ENCODE data around the gene RUNX3. TPM values are rescaled to one million over a fixed set of nuclear protein-coding genes. Genes with fewer than 3 reads are reported as not detected.
A peak's percentile ranks its signal among the peaks of the same experiment; 100 is the strongest.

The RUNX3 gene
- total and polyA plus RNA-seq, 4 donors = 0.43 to 1.1 (median 0.88) TPM

GRCh38 chr1:24874611-24875234, 55.4 kb downstream of the RUNX3 start:
- H3K4me1 ChIP-seq (ENCODE audit: control insufficient read depth in 4 of 4, insufficient read depth in 4 of 4, low read length in 3 of 4) = no peaks in the 10 kb centered on the region
- no peak overlapping the region for H3K9ac ChIP-seq (ENCODE audit: low read depth in 1 of 2, low read length in 2 of 2)
- no peak overlapping the region for H3K4me3 ChIP-seq (ENCODE audit: low read depth in 1 of 3, low read length in 3 of 3)
- H3K9me3 ChIP-seq (ENCODE audit: control insufficient read depth in 4 of 4, low read length in 3 of 4) = no peaks in the 10 kb centered on the region
- H3K36me3 ChIP-seq (ENCODE audit: control insufficient read depth in 4 of 4, insufficient read depth in 3 of 4, low read depth in 1 of 4, low read length in 3 of 4) = no peaks in the 10 kb centered on the region
- no peak overlapping the region for H3K27ac ChIP-seq (ENCODE audit: low read depth in 1 of 2, low read length in 2 of 2)
- no peak for TF ChIP-seq SP1 (IDR thresholded peaks at IDR 0.05)
- 81% methylated on average over 16 of the region's 16 CpGs for WGBS
- peak; percentile 22 for DNase-seq (ENCODE audit: low spot score)
- H3K27me3 ChIP-seq (ENCODE audit: control insufficient read depth in 4 of 4, insufficient read depth in 4 of 4, low read length in 3 of 4) = no peaks in the 10 kb centered on the region

- H3K4me3 ChIP-seq (ENCODE audit: low read depth in 1 of 3, low read length in 3 of 3) = no peak overlapping the region
- no peaks in the 10 kb centered on the region for H3K36me3 ChIP-seq (ENCODE audit: control insufficient read depth in 4 of 4, insufficient read depth in 3 of 4, low read depth in 1 of 4, low read length in 3 of 4)
- H3K27me3 ChIP-seq (ENCODE audit: control insufficient read depth in 4 of 4, insufficient read depth in 4 of 4, low read length in 3 of 4) = no peaks in the 10 kb centered on the region
- H3K9ac ChIP-seq (ENCODE audit: low read depth in 1 of 2, low read length in 2 of 2) = no peak overlapping the region
- H3K9me3 ChIP-seq (ENCODE audit: control insufficient read depth in 4 of 4, low read length in 3 of 4) = no peaks in the 10 kb centered on the region
- 91% methylated on average over 7 of the region's 7 CpGs for WGBS
- no peak for TF ChIP-seq ATF3 (IDR thresholded peaks at IDR 0.05)
- no peak for TF ChIP-seq YY1 (IDR thresholded peaks at IDR 0.05)
- no peak for DNase-seq (ENCODE audit: low spot score)
- H3K27ac ChIP-seq (ENCODE audit: low read depth in 1 of 2, low read length in 2 of 2) = no peak overlapping the region
- H3K4me1 ChIP-seq (ENCODE audit: control insufficient read depth in 4 of 4, insufficient read depth in 4 of 4, low read length in 3 of 4) = no peaks in the 10 kb centered on the region
These were observed 56.0 kb downstream of the RUNX3 start for GRCh38 chr1:24874056-24874455.

- Histone ChIP-seq H3K4me1 (ENCODE audit: control insufficient read depth in 4 of 4, insufficient read depth in 4 of 4, low read length in 3 of 4) (no peaks in the 10 kb centered on the region), H3K4me3 (ENCODE audit: low read depth in 1 of 3, low read length in 3 of 3) (no peak overlapping the region), H3K27ac (ENCODE audit: low read depth in 1 of 2, low read length in 2 of 2) (no peak overlapping the region), H3K9ac (ENCODE audit: low read depth in 1 of 2, low read length in 2 of 2) (no peak overlapping the region), H3K36me3 (ENCODE audit: control insufficient read depth in 4 of 4, insufficient read depth in 3 of 4, low read depth in 1 of 4, low read length in 3 of 4) (no peaks in the 10 kb centered on the region), H3K27me3 (ENCODE audit: control insufficient read depth in 4 of 4, insufficient read depth in 4 of 4, low read length in 3 of 4) (no peaks in the 10 kb centered on the region), H3K9me3 (ENCODE audit: control insufficient read depth in 4 of 4, low read length in 3 of 4) (no peaks in the 10 kb centered on the region)
- no peak for DNase-seq (ENCODE audit: low spot score)
- WGBS = 91% methylated on average over 1 of the region's 1 CpG
- TF ChIP-seq HNF4G (IDR thresholded peaks at IDR 0.05) = no peak
- TF ChIP-seq FOXA2 (IDR thresholded peaks at IDR 0.05) = no peak
- no peak for TF ChIP-seq FOXA1 (IDR thresholded peaks at IDR 0.05)
- TF ChIP-seq ATF3 (IDR thresholded peaks at IDR 0.05) = no peak
- TF ChIP-seq ZBTB33 (IDR thresholded peaks at IDR 0.05) = no peak
- TF ChIP-seq TAF1 (conservative IDR thresholded peaks at IDR 0.05) = no peak
- no peak for TF ChIP-seq REST (IDR thresholded peaks at IDR 0.05)
- TF ChIP-seq RAD21 (IDR thresholded peaks at IDR 0.05) = no peak
- TF ChIP-seq YY1 (IDR thresholded peaks at IDR 0.05) = no peak
- no peak for TF ChIP-seq CTCF (IDR thresholded peaks at IDR 0.05; ENCODE audit: low read depth, low read length, missing input control)
- TF ChIP-seq HNF4A (conservative IDR thresholded peaks at IDR 0.05) = no peak
- TF ChIP-seq NR2F2 (IDR thresholded peaks at IDR 0.05) = no peak
- no peak for TF ChIP-seq EGR1 (IDR thresholded peaks at IDR 0.05; ENCODE audit: low read depth in 2 of 2)
- TF ChIP-seq JUND (IDR thresholded peaks at IDR 0.05) = no peak
These were observed 56.9 kb downstream of the RUNX3 start for GRCh38 chr1:24873148-24873547.
